Gastroesophageal sphincter (tissue), 3 donors: Measurements from ENCODE around the gene PIF1.

Experiments used
- POLR2A ChIP-seq, 2 donors: fragments of 450-650 bp; IDR thresholded peaks; one replicate each; pipeline ENCODE4 v1.6.1; 2017; ENCODE audit warnings: antibody characterized with exemption in 2 of 2, mild to moderate bottlenecking in 2 of 2, moderate library complexity in 1 of 2
- TF ChIP-seq, protein P1 (sequence below), 4 experiments: fragments of 200-600 bp in 2 of 4; fragments of 450-650 bp in 2 of 4; sonication (generic) in 1 of 4; IDR thresholded peaks; one replicate each; pipeline ENCODE4 v1.5.1; 2017 to 2019; ENCODE audit warnings: antibody characterized with exemption in 4 of 4, mild to moderate bottlenecking in 2 of 4, moderate library complexity in 2 of 4

GRCh38 chr15:64767203-64767602 is 58.2 kb downstream of the PIF1 start:
- no peak for TF ChIP-seq POLR2A (IDR thresholded peaks at IDR 0.05)
- TF ChIP-seq, protein P1, sequence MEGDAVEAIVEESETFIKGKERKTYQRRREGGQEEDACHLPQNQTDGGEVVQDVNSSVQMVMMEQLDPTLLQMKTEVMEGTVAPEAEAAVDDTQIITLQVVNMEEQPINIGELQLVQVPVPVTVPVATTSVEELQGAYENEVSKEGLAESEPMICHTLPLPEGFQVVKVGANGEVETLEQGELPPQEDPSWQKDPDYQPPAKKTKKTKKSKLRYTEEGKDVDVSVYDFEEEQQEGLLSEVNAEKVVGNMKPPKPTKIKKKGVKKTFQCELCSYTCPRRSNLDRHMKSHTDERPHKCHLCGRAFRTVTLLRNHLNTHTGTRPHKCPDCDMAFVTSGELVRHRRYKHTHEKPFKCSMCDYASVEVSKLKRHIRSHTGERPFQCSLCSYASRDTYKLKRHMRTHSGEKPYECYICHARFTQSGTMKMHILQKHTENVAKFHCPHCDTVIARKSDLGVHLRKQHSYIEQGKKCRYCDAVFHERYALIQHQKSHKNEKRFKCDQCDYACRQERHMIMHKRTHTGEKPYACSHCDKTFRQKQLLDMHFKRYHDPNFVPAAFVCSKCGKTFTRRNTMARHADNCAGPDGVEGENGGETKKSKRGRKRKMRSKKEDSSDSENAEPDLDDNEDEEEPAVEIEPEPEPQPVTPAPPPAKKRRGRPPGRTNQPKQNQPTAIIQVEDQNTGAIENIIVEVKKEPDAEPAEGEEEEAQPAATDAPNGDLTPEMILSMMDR (IDR thresholded peaks at IDR 0.05), result peak in 1 of 4 experiments; percentile 8
